ENCODE data around the gene GRIK4.
"Not testable (repeated sequence)": the region's sequence is repeated elsewhere in the genome, so short reads cannot be mapped to it uniquely, and the experiment has no call there.

GRIK4 gene

GRCh38 chr11:120746376-120746775, 234.8 kb downstream of the GRIK4 start:
- DNase-seq (ENCODE audit: low spot score): no peak

- DNase-seq (ENCODE audit: low spot score): no peak
These were observed 235.5 kb downstream of the GRIK4 start for GRCh38 chr11:120746836-120747609.

GRCh38 chr11:120747850-120748814, 236.6 kb downstream of the GRIK4 start:
- DNase-seq (ENCODE audit: low spot score): no peak

GRCh38 chr11:120749395-120749794, 237.8 kb downstream of the GRIK4 start:
- no peak for DNase-seq (ENCODE audit: low spot score)

- DNase-seq (ENCODE audit: low spot score): no peak
These were observed 239.3 kb downstream of the GRIK4 start for GRCh38 chr11:120750647-120751549.

- DNase-seq (ENCODE audit: low spot score): no peak
These were observed 240.0 kb downstream of the GRIK4 start for GRCh38 chr11:120751550-120751949.

GRCh38 chr11:120752668-120753067, 241.1 kb downstream of the GRIK4 start:
- DNase-seq (ENCODE audit: low spot score): no peak

GRCh38 chr11:120756931-120757330, 245.4 kb downstream of the GRIK4 start:
- no peak for DNase-seq (ENCODE audit: low spot score)

GRCh38 chr11:120759046-120759445, 247.5 kb downstream of the GRIK4 start:
- DNase-seq (ENCODE audit: low spot score): no peak

GRCh38 chr11:120765710-120766109, 254.2 kb downstream of the GRIK4 start:
- DNase-seq (ENCODE audit: low spot score): not testable (repeated sequence)

- no peak for DNase-seq (ENCODE audit: low spot score)
These were observed 254.8 kb downstream of the GRIK4 start for GRCh38 chr11:120766318-120766717.

- DNase-seq (ENCODE audit: low spot score): no peak
These were observed 257.4 kb downstream of the GRIK4 start for GRCh38 chr11:120768949-120769348.

GRCh38 chr11:120769906-120770305, 258.4 kb downstream of the GRIK4 start:
- no peak for DNase-seq (ENCODE audit: low spot score)

- no peak for DNase-seq (ENCODE audit: low spot score)
These were observed 260.1 kb downstream of the GRIK4 start for GRCh38 chr11:120771551-120772060.

- no peak for DNase-seq (ENCODE audit: low spot score)
These were observed 262.0 kb downstream of the GRIK4 start for GRCh38 chr11:120773501-120774031.

GRCh38 chr11:120774591-120775386, 263.2 kb downstream of the GRIK4 start:
- no peak for DNase-seq (ENCODE audit: low spot score)

- no peak for DNase-seq (ENCODE audit: low spot score)
These were observed 264.7 kb downstream of the GRIK4 start for GRCh38 chr11:120775986-120776951.

GRCh38 chr11:120778685-120779490, 267.3 kb downstream of the GRIK4 start:
- DNase-seq (ENCODE audit: low spot score): no peak

- DNase-seq (ENCODE audit: low spot score): no peak
These were observed 268.7 kb downstream of the GRIK4 start for GRCh38 chr11:120780239-120780638.
